GM15510 (cell line): ENCODE data around the gene RMC1.

Experiments
- POLR2A ChIP-seq: IDR thresholded peaks from 3 replicates; pipeline ENCODE4 v1.6.1; 2011; ENCODE audit warnings: borderline replicate concordance; ENCODE audit not compliant: insufficient read length; ENCODE audit errors: extremely low read depth

The RMC1 gene

DNA sequence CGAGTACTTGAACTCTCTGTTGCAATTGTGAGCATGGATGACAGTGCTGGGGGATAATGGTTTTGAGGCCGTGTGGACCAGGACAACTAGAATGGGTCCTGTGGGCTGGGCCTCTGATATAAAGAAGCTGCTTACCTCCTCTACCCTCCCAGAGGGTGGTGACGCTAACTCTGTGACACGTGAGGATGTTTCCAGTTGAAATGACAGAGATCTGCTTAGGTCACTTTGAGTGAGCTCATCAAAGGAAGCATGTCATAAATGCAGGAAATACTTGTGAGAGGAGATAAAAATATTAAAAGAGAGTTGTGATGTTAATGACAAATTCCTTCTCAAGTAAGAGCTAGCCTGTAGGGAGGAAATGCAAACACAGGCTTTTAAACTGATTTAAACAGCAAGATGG lies 16.4 kb downstream of the RMC1 start:
- TF ChIP-seq POLR2A, result no peak

DNA sequence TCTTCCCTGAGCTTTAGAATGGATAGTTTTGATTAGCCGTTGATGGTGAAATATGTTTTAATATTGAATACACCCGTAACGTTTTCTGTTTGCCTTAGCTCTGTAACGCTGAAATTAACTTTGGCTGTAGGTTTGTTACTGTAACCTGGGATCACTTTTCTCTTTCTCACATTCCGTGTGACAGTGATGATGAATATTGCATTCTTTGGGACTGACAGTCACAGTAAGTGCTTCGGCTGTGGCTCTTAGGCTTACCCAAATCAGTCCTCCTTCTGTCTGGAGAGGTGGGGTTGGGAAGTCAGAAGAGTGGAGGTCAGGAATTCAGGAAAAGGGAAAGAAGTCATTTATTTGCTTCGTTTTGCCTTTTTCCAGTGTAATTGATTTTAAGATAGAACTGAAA lies 18.0 kb downstream of the RMC1 start:
- TF ChIP-seq POLR2A, result no peak

DNA sequence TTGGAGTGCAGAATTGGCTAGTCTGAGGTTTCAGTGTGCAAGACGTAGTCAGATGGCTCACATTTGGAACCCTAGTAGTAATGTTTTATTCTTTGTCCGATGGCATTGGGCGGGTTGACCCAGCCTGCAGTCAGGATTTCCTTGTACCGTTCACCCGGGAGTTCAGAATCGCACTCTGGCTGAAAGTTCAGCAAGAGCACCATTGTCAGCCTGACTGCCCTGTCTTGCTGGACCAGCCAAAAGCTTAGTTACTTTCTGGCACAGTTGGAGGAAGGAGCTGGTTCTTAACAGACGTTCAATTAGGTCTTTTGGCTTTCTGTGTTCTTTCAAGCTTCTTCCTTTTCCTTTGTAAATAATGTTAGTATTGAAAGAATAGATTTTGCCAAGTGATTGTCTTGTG lies 18.6 kb downstream of the RMC1 start:
- TF ChIP-seq POLR2A, result no peak

DNA sequence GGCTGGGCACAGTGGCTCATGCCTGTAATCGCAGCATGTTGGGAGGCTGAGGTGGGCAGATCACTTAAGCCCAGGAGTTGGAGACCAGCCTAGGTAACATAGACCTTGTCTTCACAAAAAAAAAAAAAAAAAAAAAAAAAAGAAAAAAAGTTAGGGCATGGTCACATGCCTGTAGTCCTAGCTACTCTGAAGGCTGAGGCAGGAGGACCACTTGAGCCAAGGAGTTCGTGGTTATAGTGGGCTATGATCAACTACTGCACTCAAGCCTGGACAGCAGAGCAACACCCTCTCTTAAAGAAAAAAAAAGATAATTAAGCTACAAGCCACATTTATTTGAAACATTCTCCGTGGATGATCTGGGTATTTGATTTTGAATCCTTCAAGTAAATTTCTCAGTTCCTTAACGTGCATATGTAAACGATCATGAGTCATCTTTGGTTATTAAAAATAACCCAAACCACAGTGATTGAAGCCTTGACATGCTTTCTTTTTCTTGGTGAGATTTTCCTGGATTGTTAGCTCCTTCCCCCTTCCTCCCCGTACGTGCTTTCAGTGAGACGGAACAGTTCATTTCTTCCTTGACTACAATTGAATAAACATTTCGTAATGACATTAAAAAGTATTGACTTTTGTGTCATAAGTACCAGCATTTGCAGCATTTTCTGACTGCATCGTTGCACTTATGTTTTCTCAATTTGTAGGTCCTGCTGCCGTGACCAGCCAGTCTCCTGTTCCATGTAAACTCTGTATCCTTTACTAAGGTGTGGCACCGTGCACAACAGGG lies 20.3 kb downstream of the RMC1 start:
- TF ChIP-seq POLR2A, result no peak

DNA sequence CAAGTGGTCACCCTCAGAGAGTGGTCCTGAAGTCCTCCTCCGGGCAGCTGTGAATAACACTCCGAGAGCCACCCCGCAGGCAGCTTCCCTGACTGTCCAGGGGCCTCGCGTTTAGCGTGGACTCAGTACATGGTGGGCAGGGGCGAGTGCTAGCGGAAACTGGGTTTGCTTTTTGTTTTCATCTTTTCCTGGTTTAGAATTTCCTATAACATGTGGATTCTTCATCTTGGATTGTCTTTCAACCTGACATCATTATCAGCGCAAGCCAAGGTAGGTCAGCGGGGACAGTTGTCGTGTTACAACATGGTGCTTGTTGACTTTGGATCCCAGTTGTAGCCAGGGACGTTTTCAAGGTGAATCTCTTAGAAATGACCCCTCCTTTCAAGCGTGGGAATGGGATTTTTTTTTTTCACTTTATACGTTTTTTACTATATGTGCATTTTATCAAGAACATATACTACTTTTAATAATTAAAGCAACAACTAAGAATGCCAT lies 20.9 kb downstream of the RMC1 start:
- TF ChIP-seq POLR2A, result no peak

DNA sequence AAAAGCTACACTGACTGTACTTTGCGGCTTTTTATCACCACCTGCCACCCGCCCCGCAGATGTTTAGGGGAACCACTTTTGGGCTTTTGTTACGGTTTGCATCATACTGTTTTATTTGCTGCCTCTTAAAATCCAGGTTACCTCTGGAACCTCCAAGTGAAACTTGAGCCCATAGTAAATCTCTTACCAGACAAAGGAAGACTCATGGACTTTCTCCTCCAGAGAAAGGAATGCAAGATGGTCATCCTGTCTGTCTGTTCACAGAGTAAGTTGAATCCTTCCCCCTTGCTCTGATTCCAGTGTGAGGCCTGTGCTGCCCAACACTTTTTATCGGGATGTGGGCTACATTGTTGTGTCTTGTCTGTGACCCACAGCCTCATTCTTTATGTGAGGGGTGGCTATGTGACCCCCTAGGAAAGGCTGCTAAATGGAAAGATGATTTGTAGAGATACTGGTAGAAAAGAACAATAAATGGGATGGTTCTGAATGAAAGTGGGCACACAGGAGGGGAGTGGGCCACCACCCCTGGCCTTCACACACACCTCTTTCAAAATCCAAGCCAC lies 23.3 kb downstream of the RMC1 start:
- TF ChIP-seq POLR2A, result no peak

DNA sequence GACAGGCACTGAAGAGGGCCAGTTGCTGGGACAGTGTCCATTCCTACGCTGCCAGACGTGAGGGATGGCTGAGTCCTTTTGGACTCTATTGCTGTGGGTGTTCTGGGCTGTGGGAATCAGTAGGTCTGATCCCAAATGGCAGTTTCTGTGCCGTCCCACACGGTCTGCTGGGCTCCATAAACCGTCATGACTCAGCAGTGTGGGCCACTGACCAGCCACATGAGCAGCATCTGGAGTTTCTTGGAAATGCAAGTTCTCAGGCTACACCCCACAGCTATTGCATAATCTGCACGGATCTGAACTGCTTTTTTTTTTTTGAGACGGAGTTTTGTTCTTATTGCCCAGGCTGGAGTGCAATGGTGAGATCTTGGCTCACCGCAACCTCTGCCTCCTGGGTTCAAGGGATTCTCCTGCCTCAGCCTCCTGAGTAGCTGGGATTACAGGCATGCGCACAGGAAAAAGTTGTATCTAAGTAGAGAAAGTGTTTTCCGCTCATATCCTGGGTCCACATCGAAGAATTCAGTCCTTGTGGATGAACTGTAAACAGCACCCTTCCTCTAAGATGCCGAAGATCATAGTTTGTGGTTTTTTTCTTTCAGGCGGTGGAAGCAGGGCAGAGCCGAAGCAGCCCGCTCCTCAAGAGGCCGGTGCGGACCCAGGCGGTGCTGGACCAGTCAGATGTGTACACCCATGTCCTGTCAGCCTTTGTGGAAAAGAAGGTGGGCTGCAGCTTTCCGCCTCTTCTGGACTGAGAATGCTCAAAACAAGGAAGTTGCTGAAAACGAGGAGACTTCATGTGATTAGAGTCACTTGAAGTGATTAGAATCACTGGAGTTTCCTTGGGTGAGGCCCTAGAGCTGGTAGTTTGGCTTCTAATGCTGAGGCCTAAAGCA lies 25.5 kb downstream of the RMC1 start:
- no peak for TF ChIP-seq POLR2A

DNA sequence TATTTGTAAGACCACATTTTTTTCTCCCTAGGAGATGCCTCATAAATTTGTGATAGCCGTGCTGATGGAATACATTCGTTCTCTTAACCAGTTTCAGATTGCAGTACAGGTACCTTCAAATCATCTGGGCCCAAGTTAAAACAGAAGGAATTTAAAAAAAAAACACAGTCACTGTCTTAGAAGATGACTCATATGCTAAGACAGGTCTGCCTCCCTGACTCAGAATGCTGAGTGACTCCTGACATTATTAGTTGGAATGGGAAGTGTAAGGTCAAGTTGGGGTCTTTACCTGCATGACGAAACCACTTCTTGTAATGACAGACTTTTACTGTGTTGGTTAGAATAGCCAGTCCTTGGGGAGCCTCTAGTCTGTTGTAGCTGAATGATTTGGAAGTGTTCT lies 26.3 kb downstream of the RMC1 start:
- TF ChIP-seq POLR2A, result no peak

DNA sequence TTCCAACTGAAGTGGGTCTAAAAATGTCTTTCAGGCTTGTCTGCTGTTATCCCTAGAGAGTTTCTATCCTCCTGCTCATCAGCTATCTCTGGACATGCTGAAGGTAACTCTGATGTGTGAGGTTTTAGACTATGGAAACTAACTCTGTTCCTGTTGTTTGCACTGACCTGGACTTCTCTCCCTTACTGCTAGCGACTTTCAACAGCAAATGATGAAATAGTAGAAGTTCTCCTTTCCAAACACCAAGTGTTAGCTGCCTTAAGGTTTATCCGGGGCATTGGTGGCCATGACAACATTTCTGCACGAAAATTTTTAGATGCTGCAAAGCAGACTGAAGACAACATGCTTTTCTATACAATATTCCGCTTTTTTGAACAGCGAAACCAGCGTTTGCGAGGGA lies 26.9 kb downstream of the RMC1 start:
- TF ChIP-seq POLR2A, result no peak

DNA sequence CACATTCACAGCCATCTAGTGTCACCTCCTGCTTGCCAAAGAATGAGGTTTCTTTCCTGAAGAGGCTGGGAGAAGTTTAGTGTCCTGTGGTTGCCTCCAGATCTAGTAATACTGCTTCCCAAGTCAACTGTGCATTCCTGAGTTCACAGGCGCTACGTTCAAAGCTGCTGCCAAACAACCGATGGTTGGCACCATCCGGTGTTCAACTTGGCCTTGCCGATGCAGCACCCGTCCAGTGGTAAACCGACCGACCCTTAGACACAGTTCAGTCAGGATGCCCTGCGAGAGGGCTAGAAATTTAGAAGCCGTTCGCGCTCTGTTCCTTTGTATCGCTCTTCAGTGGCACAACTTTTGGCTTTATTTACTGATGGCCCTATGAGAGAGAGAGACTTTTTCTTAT lies 28.6 kb downstream of the RMC1 start:
- TF ChIP-seq POLR2A, result no peak

DNA sequence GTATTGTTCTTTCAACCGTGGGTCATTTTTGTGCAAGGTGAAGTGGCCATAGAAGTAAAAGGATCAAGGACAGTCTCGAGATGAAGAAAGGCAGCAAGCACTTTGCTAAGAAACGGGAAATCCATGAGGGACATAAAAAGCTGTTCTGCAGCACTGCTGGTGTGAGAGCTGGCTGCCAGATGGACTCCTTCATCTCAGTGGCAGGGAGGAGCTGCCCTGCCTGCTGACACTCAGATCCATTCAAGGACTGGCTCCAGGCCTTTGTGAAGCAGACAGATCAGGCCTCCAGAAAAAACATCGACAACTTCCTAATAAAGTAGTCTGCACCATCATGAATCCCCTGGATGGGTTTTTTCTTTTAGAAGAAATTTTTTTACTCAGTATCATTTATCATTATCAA lies 29.5 kb downstream of the RMC1 start:
- no peak for TF ChIP-seq POLR2A

DNA sequence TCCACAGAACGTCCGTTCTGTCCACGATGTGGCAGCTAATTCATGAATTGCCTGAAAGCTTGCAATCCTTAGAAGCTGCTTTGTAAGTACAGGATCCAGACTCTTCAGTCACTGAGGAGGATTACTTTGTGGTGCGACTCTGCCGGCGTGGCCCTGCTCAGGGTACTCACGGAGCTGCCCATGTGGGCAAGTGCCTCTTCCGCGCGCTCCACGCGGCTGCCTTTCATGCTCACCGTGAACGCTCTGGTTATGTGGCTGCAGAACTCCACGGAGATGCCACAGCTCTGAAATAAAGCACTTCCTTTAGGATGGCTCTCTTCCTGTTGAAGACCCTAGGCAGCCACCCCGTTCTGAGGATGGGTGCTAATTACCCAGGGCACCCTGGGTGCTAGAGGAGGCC lies 31.0 kb downstream of the RMC1 start:
- no peak for TF ChIP-seq POLR2A

DNA sequence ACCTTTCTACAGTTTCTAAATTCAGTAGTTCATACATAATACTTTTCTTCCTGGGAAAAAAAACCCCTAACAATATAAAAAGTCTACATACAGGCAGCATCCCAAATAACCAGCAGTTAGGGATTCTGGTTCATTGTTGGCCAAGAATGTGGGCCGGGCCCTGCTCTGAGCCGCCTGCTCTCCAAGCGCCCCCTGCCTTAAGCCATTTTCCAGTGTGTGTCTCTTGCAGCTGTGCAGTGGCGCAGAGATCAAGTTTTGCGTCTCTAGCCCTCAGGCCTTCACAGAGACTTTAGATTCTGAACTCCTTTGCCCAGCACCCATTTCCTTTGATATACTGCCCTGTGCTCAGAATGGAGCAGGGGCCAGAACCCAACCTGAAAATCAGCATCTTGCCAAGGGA lies 32.9 kb downstream of the RMC1 start:
- no peak for TF ChIP-seq POLR2A

DNA sequence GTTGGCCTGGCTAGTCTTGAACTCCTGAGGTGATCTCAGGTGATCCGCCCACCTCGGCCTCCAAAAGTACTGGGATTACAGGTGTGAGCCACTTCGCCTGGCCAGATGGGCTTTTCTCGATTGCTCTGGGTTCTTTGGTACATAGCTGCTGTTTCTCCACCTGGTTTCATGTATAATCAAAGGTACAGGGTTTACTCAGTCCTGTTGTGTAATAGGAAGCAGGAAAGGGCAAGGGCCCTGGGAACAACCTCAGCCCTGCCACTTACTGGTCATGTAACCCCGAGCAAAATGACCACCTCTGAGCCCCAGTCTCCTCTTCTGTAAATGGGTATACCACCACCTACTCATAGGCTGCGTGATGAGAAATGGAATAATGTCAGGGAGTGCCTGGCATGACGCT lies 34.0 kb downstream of the RMC1 start:
- no peak for TF ChIP-seq POLR2A

DNA sequence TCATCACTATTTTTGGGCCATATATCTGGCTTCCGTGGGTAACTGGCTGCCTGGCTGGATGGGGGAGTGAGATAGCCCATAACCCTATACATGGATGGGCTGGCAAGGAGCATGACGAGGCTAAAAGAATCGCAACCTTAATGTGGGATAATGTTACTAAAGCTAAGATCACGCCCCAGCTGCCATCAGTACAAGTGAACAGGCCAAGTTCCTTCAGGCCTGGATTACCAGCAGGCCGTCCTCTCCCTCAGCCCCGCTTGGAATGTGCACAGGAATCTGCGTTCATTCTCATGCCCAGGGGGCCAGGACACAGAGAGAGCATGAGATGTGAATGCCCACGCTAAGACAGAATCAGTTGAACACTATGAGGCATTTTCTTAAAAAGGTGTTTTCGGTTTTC lies 34.7 kb downstream of the RMC1 start:
- TF ChIP-seq POLR2A, result no peak
